Bone marrow (tissue), 2 donors: ENCODE results near the gene NAPSA.
"Not testable (repeated sequence)": the region's sequence is repeated elsewhere in the genome, so short reads cannot be mapped to it uniquely, and the experiment has no call there.

Experiments
- DNase-seq, 2 donors: peaks; one replicate each; lab custom pipeline; 2025; lab: John Stamatoyannopoulos, UW

The NAPSA gene

GRCh38 chr19:50330365-50331078 lies 34.9 kb downstream of the NAPSA start:
- peak in 1 of 2 donors; percentile 52 for DNase-seq

GRCh38 chr19:50329926-50330294 lies 35.5 kb downstream of the NAPSA start:
- DNase-seq, result not testable (repeated sequence)

GRCh38 chr19:50329146-50329925 lies 36.1 kb downstream of the NAPSA start, which contains the start of gene KCNC3:
Gene KCNC3 (minus strand): TSS chr19:50329377. CDS start chr19:50329082, 295 bp downstream.
- peak in 1 of 2 donors; percentile 90 for DNase-seq

GRCh38 chr19:50328873-50329145 lies 36.6 kb downstream of the NAPSA start:
- DNase-seq, result no peak

- DNase-seq, result no peak
Measured at GRCh38 chr19:50328224-50328872, 37.1 kb downstream of the NAPSA start.

- DNase-seq, result no peak
Measured at GRCh38 chr19:50327461-50328223, 37.8 kb downstream of the NAPSA start.

GRCh38 chr19:50327013-50327412 lies 38.4 kb downstream of the NAPSA start:
- DNase-seq, result no peak

- no peak for DNase-seq
Measured at GRCh38 chr19:50326101-50326664, 39.3 kb downstream of the NAPSA start.

GRCh38 chr19:50325310-50326100 lies 39.9 kb downstream of the NAPSA start:
- peak in 1 of 2 donors; percentile 23 for DNase-seq

- no peak for DNase-seq
Measured at GRCh38 chr19:50324331-50324730, 41.1 kb downstream of the NAPSA start.

- DNase-seq, result no peak
Measured at GRCh38 chr19:50323782-50324133, 41.7 kb downstream of the NAPSA start.

GRCh38 chr19:50322931-50323781 lies 42.3 kb downstream of the NAPSA start:
- no peak for DNase-seq

- DNase-seq, result no peak
Measured at GRCh38 chr19:50322234-50322633, 43.2 kb downstream of the NAPSA start.

GRCh38 chr19:50321831-50322230 lies 43.6 kb downstream of the NAPSA start:
- no peak for DNase-seq

- DNase-seq, result no peak
Measured at GRCh38 chr19:50320596-50320995, 44.8 kb downstream of the NAPSA start.

- no peak for DNase-seq
Measured at GRCh38 chr19:50320051-50320450, 45.4 kb downstream of the NAPSA start.

GRCh38 chr19:50319156-50319555 lies 46.3 kb downstream of the NAPSA start:
- no peak for DNase-seq

- DNase-seq, result no peak
Measured at GRCh38 chr19:50318438-50318837, 47.0 kb downstream of the NAPSA start.

GRCh38 chr19:50317115-50317514 lies 48.3 kb downstream of the NAPSA start:
- DNase-seq, result no peak

GRCh38 chr19:50315773-50316448 lies 49.5 kb downstream of the NAPSA start:
- no peak for DNase-seq
